HepG2 (cell line): Measurements from ENCODE around the gene INSR. TPM values are rescaled to one million over a fixed set of nuclear protein-coding genes. Genes with fewer than 3 reads are reported as not detected.
A peak's percentile ranks its signal among the peaks of the same experiment; 100 is the strongest.

Experiments
- ATAC-seq: fragments of 200-7000 bp; cut with Tn5 transposase; 3 replicates; pipeline ENCODE4 v1.9.1; 2020; ENCODE audit warnings: mild to moderate bottlenecking, moderate library complexity
- BruUV-seq: library from RNA; stranded (reverse); fragments of 400-500 nt; replicated peaks from 2 replicates; lab custom pipeline; 2021; lab: Mats Ljungman, UMichigan
- CTCF ChIA-PET: fragments of 300-600 bp; formaldehyde crosslinking; extraction: SDS; loops from one replicate; lab custom pipeline; 2021; ENCODE audit warnings: low total read pairs, inconsistent platforms, low intra/inter-chr PET ratio; lab: Yijun Ruan, JAX
- POLR2A ChIA-PET: fragments of 350-600 bp; sonication (Branson Sonifier 250); formaldehyde crosslinking; loops from one replicate; lab custom pipeline; 2020; ENCODE audit warnings: antibody characterized with exemption, inconsistent platforms; lab: Yijun Ruan, JAX
- DNase-seq: peaks from one replicate; pipeline ENCODE4 v3.0.0-alpha.2; 2015; ENCODE audit warnings: low spot score
- FAIRE-seq: peaks from 3 replicates; lab custom pipeline; 2011; peaks lifted over from hg19 to GRCh38; lab: Jason Lieb, UNC
- H2AFZ ChIP-seq: one replicate; pipeline ENCODE4 v1.6.1; 2011; ENCODE audit warnings: low read length, inconsistent platforms
- H3K27ac ChIP-seq: fragments of 300-600 bp; 3 replicates; pipeline ENCODE4 v1.8.0; 2011; ENCODE audit warnings: mixed run types, mild to moderate bottlenecking, mixed read lengths, low read length, inconsistent platforms; ENCODE audit not compliant: insufficient read depth; ENCODE audit errors: extremely low read length
- H3K27me3 ChIP-seq, 2 experiments: fragments of 200-600 bp in 1 of 2; 2 replicates in 1 of 2; 3 replicates in 1 of 2; pipeline versions ENCODE4 v1.6.0 to v1.8.0; 2011; ENCODE audit warnings: low read length in 2 of 2, mild to moderate bottlenecking in 2 of 2, moderate library complexity in 2 of 2, inconsistent platforms in 1 of 2; ENCODE audit not compliant: insufficient read depth in 2 of 2, control insufficient read depth in 1 of 2
- H3K36me3 ChIP-seq, 2 experiments: fragments of 200-600 bp in 1 of 2; replicated peaks in 1 of 2; 2 replicates in 1 of 2; 3 replicates in 1 of 2; pipeline versions ENCODE4 v1.5.1 to v1.8.0; 2011; ENCODE audit warnings: low read length in 2 of 2, inconsistent platforms in 1 of 2; ENCODE audit not compliant: insufficient read depth in 2 of 2, control insufficient read depth in 1 of 2
- H3K4me1 ChIP-seq: 2 replicates; pipeline ENCODE4 v1.5.1; 2012; ENCODE audit warnings: low read length, inconsistent platforms; ENCODE audit not compliant: insufficient read depth
- H3K4me2 ChIP-seq: 2 replicates; pipeline ENCODE4 v1.6.0; 2011; ENCODE audit warnings: low read depth, low read length, inconsistent platforms
- H3K4me3 ChIP-seq, 3 experiments: fragments of 200-600 bp in 1 of 3; sonication (generic), shearing (Covaris generic) in 1 of 3; replicated peaks in 1 of 3; 2 replicates each; pipeline ENCODE4 v1.5.1; 2011 to 2016; ENCODE audit warnings: low read length in 3 of 3, inconsistent platforms in 2 of 3, low read depth in 2 of 3, mild to moderate bottlenecking in 2 of 3, control low read depth in 1 of 3, mixed read lengths in 1 of 3; ENCODE audit not compliant: insufficient read depth in 1 of 3
- H3K79me2 ChIP-seq: one replicate; pipeline ENCODE4 v1.6.1; 2011; ENCODE audit warnings: low read length, inconsistent platforms; ENCODE audit not compliant: insufficient read depth
- H3K9ac ChIP-seq: 2 replicates; pipeline ENCODE4 v1.6.0; 2011; ENCODE audit warnings: mild to moderate bottlenecking, low read depth, low read length, inconsistent platforms; ENCODE audit not compliant: insufficient read depth
- H3K9me3 ChIP-seq: 2 replicates; pipeline ENCODE4 v1.5.1; 2012; ENCODE audit warnings: mild to moderate bottlenecking, low read length
- H4K20me1 ChIP-seq: 2 replicates; pipeline ENCODE4 v1.6.0; 2011; ENCODE audit warnings: inconsistent platforms, mild to moderate bottlenecking, low read length, moderate library complexity; ENCODE audit not compliant: insufficient read depth
- CC2D1A ChIP-seq: sonication (generic); formaldehyde crosslinking; IDR thresholded peaks from 2 replicates; pipeline ENCODE4 v1.8.1; 2023; ENCODE audit warnings: mild to moderate bottlenecking, missing genetic modification reagents
- DPF2 ChIP-seq: sonication (generic); formaldehyde crosslinking; IDR thresholded peaks from 2 replicates; pipeline ENCODE4 v1.4.0; 2020; ENCODE audit warnings: mild to moderate bottlenecking, low read depth, missing genetic modification reagents, borderline replicate concordance
- EP300 ChIP-seq, 3 experiments: sonication (generic) in 1 of 3; formaldehyde crosslinking in 1 of 3; IDR thresholded peaks; 2 replicates each; pipeline versions ENCODE4 v1.5.1 to v1.6.1; 2011 to 2020; ENCODE audit warnings: low read depth in 2 of 3, low read length in 2 of 3, borderline replicate concordance in 1 of 3, improper control_type of control experiment in 1 of 3, mild to moderate bottlenecking in 1 of 3, missing genetic modification reagents in 1 of 3, moderate library complexity in 1 of 3
- JARID2 ChIP-seq: sonication (generic); formaldehyde crosslinking; IDR thresholded peaks from 2 replicates; pipeline ENCODE4 v1.8.1; 2023; ENCODE audit warnings: missing genetic modification reagents, inconsistent platforms; ENCODE audit not compliant: insufficient replicate concordance
- KLF9 ChIP-seq: IDR thresholded peaks from 2 replicates; pipeline ENCODE4 v1.6.1; 2016; ENCODE audit warnings: low read depth
- LCORL ChIP-seq, 2 experiments: fragments of 450-650 bp in 1 of 2; sonication (generic) in 1 of 2; formaldehyde crosslinking in 1 of 2; IDR thresholded peaks; 2 replicates each; pipeline versions ENCODE4 v1.5.0 to v1.6.1; 2017 to 2020; ENCODE audit warnings: antibody characterized with exemption in 1 of 2, missing genetic modification reagents in 1 of 2
- MED8 ChIP-seq: sonication (generic); formaldehyde crosslinking; IDR thresholded peaks from 2 replicates; pipeline ENCODE4 v1.8.1; 2023; ENCODE audit warnings: mild to moderate bottlenecking, missing genetic modification reagents; ENCODE audit not compliant: insufficient replicate concordance
- PRDM10 ChIP-seq: sonication (generic); formaldehyde crosslinking; IDR thresholded peaks from 2 replicates; pipeline ENCODE4 v1.4.0; 2020; ENCODE audit warnings: low read depth, missing genetic modification reagents
- RBAK ChIP-seq: sonication (generic); formaldehyde crosslinking; IDR thresholded peaks from 2 replicates; pipeline ENCODE4 v1.5.1; 2020; ENCODE audit warnings: mild to moderate bottlenecking, missing genetic modification reagents
- ZNF562 ChIP-seq: sonication (generic); formaldehyde crosslinking; IDR thresholded peaks from 2 replicates; pipeline ENCODE4 v1.8.0; 2022; ENCODE audit warnings: missing genetic modification reagents, borderline replicate concordance
- ZNF570 ChIP-seq: sonication (generic); formaldehyde crosslinking; IDR thresholded peaks from 2 replicates; pipeline ENCODE4 v1.4.0; 2020; ENCODE audit warnings: mild to moderate bottlenecking, missing genetic modification reagents, borderline replicate concordance
- ZNF609 ChIP-seq: sonication (generic); formaldehyde crosslinking; IDR thresholded peaks from 2 replicates; pipeline ENCODE4 v1.4.0; 2020; ENCODE audit warnings: mild to moderate bottlenecking, missing genetic modification reagents, borderline replicate concordance
- ZNF776 ChIP-seq: sonication (generic); formaldehyde crosslinking; IDR thresholded peaks from 2 replicates; pipeline ENCODE4 v1.4.0; 2020; ENCODE audit warnings: mild to moderate bottlenecking, missing genetic modification reagents
- ZNF883 ChIP-seq: sonication (generic); formaldehyde crosslinking; IDR thresholded peaks from 2 replicates; pipeline ENCODE4 v1.5.1; 2020; ENCODE audit warnings: mild to moderate bottlenecking, missing genetic modification reagents; ENCODE audit errors: not compliant biosample characterization
- WGBS: methylation state at CpG from one replicate; pipeline ENCODE4 v1.1.6; 2017; ENCODE audit warnings: low lambda C conversion rate; 5-methylcytosine and 5-hydroxymethylcytosine counted together
- in situ Hi-C: cut with HindIII; loops from 2 replicates; pipeline ENCODE4 v1.10.0; 2017; ENCODE audit warnings: low pct_unique_long_range_greater_than_20kb; ENCODE audit not compliant: extremely low pct_ligation_motif_present
- intact Hi-C: fragments of 100-400 bp; cut with micrococcal nuclease; formaldehyde crosslinking; loops from one replicate; pipeline ENCODE4 v1.10.0; 2022; ENCODE audit not compliant: unreplicated experiment
- polyA plus RNA-seq, 8 experiments: library from polyadenylated mRNA; depleted of rRNA in 3 of 8; stranded (reverse) in 7 of 8; unstranded in 1 of 8; fragments of >200 nt; fragmentation: Illumina TruSeq in 4 of 8; extraction: Trizol in 4 of 8; gene quantifications; 2 replicates each; pipeline versions ENCODE4 v1.2.1 to v1.2.3, GENCODE V29; 2011 to 2016; ENCODE audit warnings: low read depth in 4 of 8, missing spikeins in 1 of 8, mixed read lengths in 1 of 8; ENCODE audit not compliant: insufficient read depth in 1 of 8
- total RNA-seq, 5 experiments: library from RNA; depleted of rRNA; stranded (reverse); fragments of >200 nt; fragmentation: Illumina TruSeq; extraction: Trizol; gene quantifications; 2 replicates each; pipeline ENCODE4 v1.2.3, GENCODE V29; 2016; ENCODE audit warnings: low read depth in 1 of 5

Gene INSR
- total and polyA plus RNA-seq, 2 of the 13 experiments (the other 11 are each of a cell fraction or from before 2014, with no cell fraction given) = 24.2 to 29.8 TPM

- H3K4me1 ChIP-seq = peaks cover 52% of the 10 kb centered on the region
- H3K79me2 ChIP-seq = peaks cover 25% of the 10 kb centered on the region
- peak overlapping the region; percentile 72 for H3K4me2 ChIP-seq
- H3K4me3 ChIP-seq = peak overlapping the region; percentile 32 to 79 (median 53); a peak in 5 of 6 replicates
- H3K27ac ChIP-seq = peak overlapping the region; percentile 68
- H3K9me3 ChIP-seq = no peaks in the 10 kb centered on the region
- no peak overlapping the region for H2AFZ ChIP-seq
- no peaks in the 10 kb centered on the region for H4K20me1 ChIP-seq
- in situ Hi-C loops = loop anchor here (5.0 kb wide), 1 partner anchor 95 kb away; the partner anchor contains the start of gene INSR
- DNase-seq = peak; percentile 87
- 2% methylated on average over 26 of the region's 27 CpGs for WGBS
- ChIA-PET POLR2A (interaction anchor here (0.7 to 1.3 kb wide), 5 partner anchors 17 to 338 kb away, joined by 3 to 8 read pairs (median 4); partner anchors contain the start of genes INSR and PNPLA6), CTCF (no interaction called here)
- H3K36me3 ChIP-seq = no peaks in the 10 kb centered on the region
- intact Hi-C loops = loop anchor here (1.0 to 5.0 kb wide), 2 partner anchors 97 to 145 kb away; partner anchors contain the start of gene INSR
- ATAC-seq = peak; percentile 82
- H3K27me3 ChIP-seq = no peaks in the 10 kb centered on the region
- FAIRE-seq = no peak
- BruUV-seq = TSS peak; percentile 79
- H3K9ac ChIP-seq = peak overlapping the region; percentile 63
- no peak for TF ChIP-seq EP300 (IDR thresholded peaks at IDR 0.05; ENCODE audit: low read depth in 2 of 2, low read length in 2 of 2)
- TF ChIP-seq EP300 (CRISPR knock-in tag; IDR thresholded peaks at IDR 0.05; ENCODE audit: borderline replicate concordance) = no peak
- no peak for TF ChIP-seq KLF9
- no peak for TF ChIP-seq CC2D1A (CRISPR knock-in tag)
- no peak for TF ChIP-seq ZNF776 (CRISPR knock-in tag)
- no peak for TF ChIP-seq RBAK
- TF ChIP-seq LCORL (IDR thresholded peaks at IDR 0.05) = no peak
- 0 out of 2 replicates have a peak, but pooled peaks have one; percentile 21 for TF ChIP-seq LCORL (CRISPR knock-in tag; IDR thresholded peaks at IDR 0.05)
- no peak for TF ChIP-seq ZNF883 (CRISPR knock-in tag)
- TF ChIP-seq MED8 (CRISPR knock-in tag) = no peak
- TF ChIP-seq JARID2 (CRISPR knock-in tag) = no peak
- peak; percentile 33; the same call in 1 of the 2 replicates for TF ChIP-seq ZNF609
- TF ChIP-seq ZNF570 (CRISPR knock-in tag) = no peak
- no peak for TF ChIP-seq PRDM10
- no peak for TF ChIP-seq DPF2
- no peak for TF ChIP-seq ZNF562 (CRISPR knock-in tag)
These were observed 97.0 kb downstream of the INSR start for GRCh38 chr19:7197119-7197759.
